ENCODE data around the gene FAM3B.
"Not testable (repeated sequence)": the region's sequence is repeated elsewhere in the genome, so short reads cannot be mapped to it uniquely, and the experiment has no call there.

The FAM3B gene

DNA sequence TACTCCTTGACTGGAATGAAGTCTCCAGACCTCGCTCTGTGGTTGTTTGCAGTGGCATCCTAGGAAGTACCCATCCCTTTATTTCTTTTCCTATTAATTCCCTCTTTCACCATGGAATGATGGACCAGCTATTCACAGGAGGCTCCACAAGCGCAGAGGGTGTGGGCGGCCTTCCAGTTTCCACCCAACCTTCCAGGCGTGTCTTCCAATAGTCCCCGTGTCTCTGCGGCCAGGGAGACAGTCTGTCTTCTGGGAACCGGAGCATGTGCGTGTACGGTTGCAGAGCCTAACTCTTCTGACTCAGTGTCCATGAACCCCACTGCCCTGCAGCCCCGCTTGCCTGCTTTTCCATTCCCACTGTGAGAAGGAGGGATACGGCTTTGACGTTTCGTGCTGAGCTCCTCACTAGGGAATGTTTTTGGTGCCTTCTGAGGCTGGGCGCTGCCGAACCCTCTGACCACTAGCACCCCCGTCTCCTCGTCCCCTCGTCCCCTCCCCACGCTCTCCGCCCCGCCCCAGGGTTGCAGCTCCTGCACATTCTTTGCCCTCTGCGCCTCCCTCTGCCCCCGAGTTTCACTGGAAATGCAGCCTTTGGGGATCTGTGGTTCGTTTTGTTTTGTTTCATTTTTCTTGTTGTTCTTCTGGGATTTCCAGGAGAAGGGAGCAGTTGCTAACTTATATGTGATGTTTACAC lies 26.3 kb upstream of the FAM3B start:
- TF ChIP-seq POLR2A (IDR thresholded peaks at IDR 0.05; ENCODE audit: low read depth, low read length): no peak
- no peak for TF ChIP-seq POU2F2 (IDR thresholded peaks at IDR 0.05; ENCODE audit: low read depth, low read length)
- no peak for TF ChIP-seq SPI1 (IDR thresholded peaks at IDR 0.05; ENCODE audit: low read depth, low read length)
- no peak for TF ChIP-seq TAF1 (IDR thresholded peaks at IDR 0.05; ENCODE audit: low read depth, low read length)
- TF ChIP-seq PAX5 (IDR thresholded peaks at IDR 0.05; ENCODE audit: insufficient read depth, low read length, severe bottlenecking): no peak
- FAIRE-seq (no peak), DNase-seq (ENCODE audit: insufficient read length, low spot score) (no peak)

DNA sequence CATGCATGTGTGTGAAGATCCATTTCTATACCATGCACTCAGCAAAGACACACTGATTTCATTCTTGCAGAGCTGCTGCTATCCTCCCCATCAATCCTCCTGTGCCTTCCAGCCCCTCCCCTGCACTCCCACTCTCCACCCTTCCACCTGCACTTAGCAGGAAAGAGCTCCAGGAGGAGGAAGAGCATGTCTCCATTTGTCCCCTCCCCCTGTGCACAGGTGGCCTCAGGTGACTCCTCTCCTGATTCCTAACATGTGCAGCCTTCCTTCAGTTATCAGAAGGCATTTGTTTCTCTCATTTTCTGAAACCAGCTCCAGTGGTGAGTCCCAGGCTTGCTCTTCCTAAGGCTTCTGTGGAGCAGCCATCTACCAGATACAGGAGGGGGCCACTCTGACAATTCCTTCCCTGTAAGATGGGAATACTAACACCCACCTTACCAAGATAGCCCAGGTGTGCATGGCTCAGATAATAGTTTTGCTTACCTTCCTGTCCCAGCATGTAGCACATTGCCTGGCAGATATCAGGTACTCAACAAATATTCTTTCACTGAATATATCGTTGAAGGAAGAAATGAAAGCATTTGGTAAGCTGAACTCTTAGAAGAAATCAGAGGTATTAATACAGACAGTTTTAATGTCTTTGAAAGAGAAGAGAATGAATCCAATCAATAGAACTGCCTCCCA lies 21.9 kb upstream of the FAM3B start:
- DNase-seq (ENCODE audit: insufficient read length, low spot score) (no peak), FAIRE-seq (no peak)
- TF ChIP-seq PAX5 (IDR thresholded peaks at IDR 0.05; ENCODE audit: insufficient read depth, low read length, severe bottlenecking) (no peak), SPI1 (IDR thresholded peaks at IDR 0.05; ENCODE audit: low read depth, low read length) (no peak), POLR2A (IDR thresholded peaks at IDR 0.05; ENCODE audit: low read depth, low read length) (no peak)

DNA sequence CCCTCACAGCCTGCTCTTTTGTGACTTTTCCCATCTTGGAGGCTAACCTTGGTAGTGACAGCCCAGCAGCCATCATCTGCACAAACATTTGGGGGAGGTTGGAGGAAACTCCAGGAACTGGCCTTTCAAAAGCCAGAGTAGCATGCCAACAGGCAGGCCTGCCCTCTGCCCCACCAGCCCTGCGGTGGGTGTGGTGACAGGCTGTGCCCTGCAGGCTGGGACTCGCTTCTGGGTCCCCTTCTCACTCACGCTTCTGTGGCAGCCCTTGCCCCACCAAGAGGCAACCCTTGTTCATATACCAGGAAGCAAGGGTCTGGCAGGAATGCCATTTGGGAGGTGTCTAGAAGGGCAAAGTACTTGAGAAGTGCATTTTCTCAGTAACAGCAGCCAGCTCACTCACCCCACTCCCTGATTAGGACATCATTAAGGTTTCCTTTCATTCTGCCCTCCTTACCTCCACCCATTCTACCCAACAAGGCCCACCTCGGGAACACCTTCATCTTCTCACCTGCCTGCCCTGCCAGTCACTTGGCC lies 20.8 kb upstream of the FAM3B start:
- TF ChIP-seq SPI1 (IDR thresholded peaks at IDR 0.05; ENCODE audit: low read depth, low read length) (no peak), TAF1 (IDR thresholded peaks at IDR 0.05; ENCODE audit: low read depth, low read length) (no peak), POU2F2 (IDR thresholded peaks at IDR 0.05; ENCODE audit: low read depth, low read length) (no peak), PAX5 (IDR thresholded peaks at IDR 0.05; ENCODE audit: insufficient read depth, low read length, severe bottlenecking) (no peak)
- FAIRE-seq: no peak
- no peak for DNase-seq (ENCODE audit: insufficient read length, low spot score)

DNA sequence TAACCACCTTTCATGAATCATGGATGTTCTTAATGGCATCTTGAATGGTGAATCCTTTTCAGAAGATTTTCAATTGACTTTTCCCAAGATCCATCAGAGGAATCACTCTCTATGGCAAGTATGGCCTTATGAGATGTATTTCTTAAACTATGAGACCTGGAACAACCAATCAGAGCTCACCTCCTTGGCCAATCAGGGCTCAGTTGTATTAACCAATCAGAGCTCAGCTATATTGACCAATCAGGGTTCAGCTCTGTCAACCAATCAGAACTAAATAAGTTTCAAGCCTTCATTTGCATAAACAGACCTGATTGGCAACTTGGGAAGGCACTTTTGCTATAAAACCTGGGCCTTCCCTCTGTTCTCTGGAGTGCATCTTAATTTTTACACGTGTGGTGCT lies 13.6 kb upstream of the FAM3B start:
- TF ChIP-seq POLR2A (IDR thresholded peaks at IDR 0.05; ENCODE audit: low read depth, low read length) (no peak), POU2F2 (IDR thresholded peaks at IDR 0.05; ENCODE audit: low read depth, low read length) (no peak), POLR2AphosphoS5 (IDR thresholded peaks at IDR 0.05; ENCODE audit: low read depth, low read length) (no peak), TAF1 (IDR thresholded peaks at IDR 0.05; ENCODE audit: low read depth, low read length) (no peak), SPI1 (IDR thresholded peaks at IDR 0.05; ENCODE audit: low read depth, low read length) (no peak), PAX5 (IDR thresholded peaks at IDR 0.05; ENCODE audit: insufficient read depth, low read length, severe bottlenecking) (no peak)
- FAIRE-seq: no peak

DNA sequence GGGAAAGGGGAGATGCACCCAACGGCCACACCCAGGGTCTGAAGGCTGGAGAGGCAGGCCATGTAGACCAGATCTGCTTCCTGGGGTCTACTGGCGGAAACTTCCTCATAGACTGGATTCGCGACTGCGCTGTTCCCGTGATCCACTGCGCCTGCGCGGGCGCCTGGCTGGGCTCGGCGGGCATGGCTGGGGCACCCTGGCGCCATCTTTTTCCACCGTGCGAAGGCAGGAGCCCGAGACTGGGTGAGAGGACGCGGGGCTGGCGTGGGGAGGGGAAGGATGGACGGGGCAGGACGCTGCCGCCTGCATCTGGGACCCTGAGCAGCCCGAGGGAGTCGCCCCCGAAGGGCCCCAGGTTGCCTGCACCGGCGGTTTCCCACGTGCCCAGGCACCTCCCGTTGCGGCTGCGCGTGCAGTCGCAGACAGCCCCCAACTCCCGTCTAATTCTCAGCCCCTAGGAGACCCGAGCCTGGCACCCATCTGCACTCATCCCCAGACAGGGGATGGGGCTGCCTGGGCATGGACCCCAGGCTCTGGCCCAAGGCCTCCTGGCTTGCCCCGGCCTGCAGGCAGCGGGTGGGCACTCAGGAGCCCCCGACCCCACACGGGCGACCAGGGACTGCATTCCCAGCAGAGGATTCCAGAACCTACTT lies 12.4 kb upstream of the FAM3B start:
- TF ChIP-seq PAX5 (IDR thresholded peaks at IDR 0.05; ENCODE audit: insufficient read depth, low read length, severe bottlenecking) (no peak), POLR2AphosphoS5 (IDR thresholded peaks at IDR 0.05; ENCODE audit: low read depth, low read length) (no peak), POLR2A (IDR thresholded peaks at IDR 0.05; ENCODE audit: low read depth, low read length) (no peak)
- FAIRE-seq (no peak), DNase-seq (ENCODE audit: insufficient read length, low spot score) (no peak)

More for the DNA sequence above, 13.6 kb upstream of the FAM3B start:
- DNase-seq (ENCODE audit: insufficient read length, low spot score): no peak

DNA sequence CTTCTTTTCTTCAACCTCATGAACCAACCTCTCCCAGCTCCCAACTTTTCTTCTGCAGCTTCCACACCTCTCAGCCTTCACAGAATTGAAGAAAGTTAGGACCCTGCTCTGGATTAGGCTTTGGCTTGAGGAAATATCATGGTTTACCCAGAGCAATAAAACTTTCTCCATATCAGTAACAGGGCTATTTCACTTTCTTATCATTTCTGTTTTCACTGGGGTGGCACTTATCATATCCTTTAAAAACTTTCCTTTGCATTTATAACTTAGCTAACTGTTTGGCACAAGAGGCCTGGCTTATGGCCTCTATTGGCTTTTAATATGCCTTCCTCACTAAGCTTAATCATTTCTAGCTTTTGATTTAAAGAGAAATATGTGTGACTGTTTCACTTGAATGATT lies 9.4 kb upstream of the FAM3B start:
- FAIRE-seq: no peak
- no peak for TF ChIP-seq POU2F2 (IDR thresholded peaks at IDR 0.05; ENCODE audit: low read depth, low read length)
- DNase-seq (ENCODE audit: insufficient read length, low spot score): no peak

DNA sequence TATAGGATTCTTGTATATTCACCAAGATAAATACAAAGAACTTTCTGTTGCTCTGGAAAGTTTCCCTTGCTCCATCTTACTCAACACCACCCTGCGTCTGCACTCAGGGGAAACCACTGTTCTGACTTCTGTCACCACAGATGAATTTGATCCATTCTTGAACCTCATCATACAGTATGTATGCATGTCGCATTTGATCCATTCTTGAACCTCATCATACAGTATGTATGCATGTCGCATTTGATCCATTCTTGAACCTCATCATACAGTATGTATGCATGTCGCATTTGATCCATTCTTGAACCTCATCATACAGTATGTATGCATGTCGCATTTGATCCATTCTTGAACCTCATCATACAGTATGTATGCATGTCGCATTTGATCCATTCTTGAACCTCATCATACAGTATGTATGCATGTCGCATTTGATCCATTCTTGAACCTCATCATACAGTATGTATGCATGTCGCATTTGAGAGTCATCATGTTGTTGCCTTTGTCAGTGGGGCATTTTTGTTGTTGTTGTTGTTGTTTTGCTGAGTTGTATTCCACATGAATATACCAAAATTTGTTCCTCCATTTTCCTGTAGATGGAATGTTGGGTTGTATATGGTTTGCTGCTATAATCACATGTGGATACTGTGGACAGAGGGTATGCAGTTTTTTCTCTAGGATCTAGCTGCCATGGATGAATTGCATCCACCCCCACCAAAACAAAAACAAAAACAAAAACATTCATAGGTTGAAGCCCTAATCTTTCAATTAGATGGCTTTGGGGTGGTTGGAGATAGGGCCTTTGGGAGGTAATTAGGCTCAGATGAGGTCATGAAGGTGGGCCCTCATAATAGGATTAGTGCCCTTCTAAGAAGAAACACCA lies 3.1 kb upstream of the FAM3B start:
- not testable (repeated sequence) for FAIRE-seq; DNase-seq (ENCODE audit: insufficient read length, low spot score)

DNA sequence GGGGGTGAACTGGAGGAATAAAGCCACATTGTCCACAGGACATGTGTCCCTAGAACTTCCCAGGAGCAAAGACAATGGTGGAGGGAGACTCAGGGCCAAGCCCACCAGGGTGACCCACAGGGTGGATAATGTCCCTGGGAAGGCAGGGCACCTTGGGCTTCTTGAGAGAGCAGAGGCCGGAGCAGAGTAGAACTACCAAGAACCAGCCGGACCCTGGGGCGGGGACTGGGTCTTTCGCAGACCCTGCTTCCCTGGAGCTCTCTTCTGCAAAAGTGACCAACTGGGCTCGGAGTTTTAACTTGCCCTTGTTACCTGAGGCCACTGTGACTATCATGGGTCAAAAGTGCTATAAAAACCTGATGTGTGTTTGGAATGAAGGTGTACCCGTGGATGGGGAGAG lies 875 bp upstream of the FAM3B start:
- FAIRE-seq (no peak), DNase-seq (ENCODE audit: insufficient read length, low spot score) (no peak)
- no peak for TF ChIP-seq TAF1 (IDR thresholded peaks at IDR 0.05; ENCODE audit: low read depth, low read length)

DNA sequence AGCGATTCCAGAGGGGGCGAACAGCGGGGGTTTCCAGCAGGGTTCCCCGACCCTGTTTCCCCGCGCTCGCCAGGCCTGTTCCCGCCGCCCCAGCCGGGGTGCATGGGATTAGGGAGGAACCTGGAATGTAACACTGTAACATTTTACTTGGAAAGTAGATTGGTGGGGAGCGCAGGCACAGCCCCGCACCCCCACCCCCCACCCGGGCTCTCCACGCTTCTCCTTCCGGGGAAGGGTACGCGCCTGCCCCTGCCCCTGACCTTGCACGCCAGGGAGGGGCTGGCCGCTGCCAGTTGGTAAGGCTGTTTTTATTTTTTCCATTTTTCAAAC lies 427 bp downstream of the FAM3B start:
- DNase-seq (ENCODE audit: insufficient read length, low spot score) (no peak), FAIRE-seq (no peak)
- TF ChIP-seq POLR2AphosphoS5 (IDR thresholded peaks at IDR 0.05; ENCODE audit: low read depth, low read length): no peak
- no peak for TF ChIP-seq PAX5 (IDR thresholded peaks at IDR 0.05; ENCODE audit: insufficient read depth, low read length, severe bottlenecking)
- TF ChIP-seq TAF1 (IDR thresholded peaks at IDR 0.05; ENCODE audit: low read depth, low read length): no peak
- TF ChIP-seq POLR2A (IDR thresholded peaks at IDR 0.05; ENCODE audit: low read depth, low read length): no peak
- no peak for TF ChIP-seq SPI1 (IDR thresholded peaks at IDR 0.05; ENCODE audit: low read depth, low read length)
- TF ChIP-seq POU2F2 (IDR thresholded peaks at IDR 0.05; ENCODE audit: low read depth, low read length): no peak

DNA sequence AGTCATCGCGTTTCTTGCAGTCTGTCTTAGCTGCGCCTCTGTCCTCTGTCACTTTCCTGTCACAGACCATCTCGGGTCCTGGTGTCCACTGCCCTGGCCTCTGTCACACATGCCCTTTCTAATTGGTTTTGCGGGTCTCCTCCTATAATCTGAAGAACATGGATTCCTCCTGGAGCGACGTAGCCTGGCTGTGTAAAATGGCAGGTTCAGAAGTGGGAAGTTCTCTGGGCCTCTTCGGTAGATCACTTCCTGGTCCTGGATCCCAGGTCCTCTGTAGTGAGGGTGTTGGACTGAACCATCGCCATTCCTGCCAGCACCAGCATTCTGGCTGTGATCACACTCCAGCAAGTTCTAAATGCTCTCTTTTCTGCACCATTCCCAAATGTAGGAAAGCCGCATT lies 857 bp downstream of the FAM3B start:
- TF ChIP-seq POLR2AphosphoS5 (IDR thresholded peaks at IDR 0.05; ENCODE audit: low read depth, low read length): no peak
- TF ChIP-seq SPI1 (IDR thresholded peaks at IDR 0.05; ENCODE audit: low read depth, low read length): no peak
- no peak for TF ChIP-seq POU2F2 (IDR thresholded peaks at IDR 0.05; ENCODE audit: low read depth, low read length)
- TF ChIP-seq TAF1 (IDR thresholded peaks at IDR 0.05; ENCODE audit: low read depth, low read length): no peak
- no peak for TF ChIP-seq PAX5 (IDR thresholded peaks at IDR 0.05; ENCODE audit: insufficient read depth, low read length, severe bottlenecking)
- TF ChIP-seq POLR2A (IDR thresholded peaks at IDR 0.05; ENCODE audit: low read depth, low read length): no peak
- FAIRE-seq: no peak

More for the DNA sequence above, 857 bp downstream of the FAM3B start:
- DNase-seq (ENCODE audit: insufficient read length, low spot score): no peak

All from GM12891 (cell line).